HEK293 (cell line): ENCODE measurements around the gene CADPS.

Experiments used
- CTCF ChIA-PET: fragments of 350-600 bp; formaldehyde crosslinking; extraction: SDS; loops from one replicate; lab custom pipeline; 2021; ENCODE audit warnings: antibody characterized with exemption; lab: Yijun Ruan, JAX
- POLR2A ChIA-PET: fragments of 300-600 bp; formaldehyde crosslinking; extraction: SDS; loops from one replicate; lab custom pipeline; 2020; ENCODE audit warnings: antibody characterized with exemption, inconsistent platforms; lab: Yijun Ruan, JAX
- H3K27ac ChIP-seq: fragments of 200-500 bp; sonication (Bioruptor generic); 2 replicates; pipeline ENCODE4 v1.5.1; 2014; ENCODE audit warnings: low read depth, low read length, control low read depth, inconsistent platforms; ENCODE audit errors: extremely low read depth
- H3K36me3 ChIP-seq, 2 experiments: fragments of 200-500 bp in 1 of 2; sonication (Bioruptor generic) in 1 of 2; 1 replicate in 1 of 2; 2 replicates in 1 of 2; pipeline ENCODE4 v1.5.1; 2014 to 2017; ENCODE audit warnings: inconsistent platforms in 2 of 2, low read length in 2 of 2; ENCODE audit not compliant: control insufficient read depth in 2 of 2, insufficient read depth in 1 of 2
- H3K4me1 ChIP-seq: fragments of 200-500 bp; sonication (Bioruptor generic); 2 replicates; pipeline ENCODE4 v1.5.1; 2014; ENCODE audit warnings: mild to moderate bottlenecking, low read length, inconsistent platforms; ENCODE audit not compliant: control insufficient read depth, insufficient read depth
- H3K4me3 ChIP-seq: 2 replicates; pipeline ENCODE4 v1.5.1; 2011; ENCODE audit warnings: low read depth, mild to moderate bottlenecking, control low read depth, low read length, moderate library complexity
- H3K9me3 ChIP-seq: fragments of 200-500 bp; sonication (Bioruptor generic); 2 replicates; pipeline ENCODE4 v1.5.1; 2014; ENCODE audit warnings: low read depth, low read length, inconsistent platforms; ENCODE audit not compliant: control insufficient read depth, insufficient read depth
- GLIS1 ChIP-seq: fragments of 450-650 bp; formaldehyde crosslinking; IDR thresholded peaks from 2 replicates; pipeline ENCODE4 v1.5.1; 2016; ENCODE audit warnings: missing biosample characterization, missing genetic modification characterization
- HOXA7 ChIP-seq: sonication (generic); formaldehyde crosslinking; IDR thresholded peaks from 2 replicates; pipeline ENCODE4 v1.8.1; 2022; ENCODE audit warnings: missing genetic modification reagents, borderline replicate concordance
- SCRT2 ChIP-seq: fragments of 450-650 bp; formaldehyde crosslinking; IDR thresholded peaks from 2 replicates; pipeline ENCODE4 v1.5.1; 2016; ENCODE audit warnings: missing biosample characterization, missing genetic modification characterization
- SP7 ChIP-seq: fragments of 450-650 bp; formaldehyde crosslinking; IDR thresholded peaks from 2 replicates; pipeline ENCODE4 v1.5.1; 2016; ENCODE audit warnings: missing biosample characterization, missing genetic modification characterization
- ZBTB20 ChIP-seq: fragments of 450-650 bp; formaldehyde crosslinking; IDR thresholded peaks from 2 replicates; pipeline ENCODE4 v1.5.1; 2016; ENCODE audit warnings: missing biosample characterization, missing genetic modification characterization
- ZNF221 ChIP-seq: fragments of 450-650 bp; formaldehyde crosslinking; IDR thresholded peaks from 2 replicates; pipeline ENCODE4 v1.5.1; 2017; ENCODE audit warnings: missing biosample characterization, missing genetic modification characterization, borderline replicate concordance
- ZNF391 ChIP-seq: fragments of 450-650 bp; formaldehyde crosslinking; IDR thresholded peaks from 2 replicates; pipeline ENCODE4 v1.5.1; 2016; ENCODE audit warnings: low read depth, missing biosample characterization, missing genetic modification characterization, borderline replicate concordance
- ZNF521 ChIP-seq: fragments of 450-650 bp; formaldehyde crosslinking; IDR thresholded peaks from 2 replicates; pipeline ENCODE4 v1.5.1; 2017; ENCODE audit warnings: missing biosample characterization, mild to moderate bottlenecking, missing genetic modification characterization
- ZNF571 ChIP-seq: fragments of 450-650 bp; formaldehyde crosslinking; IDR thresholded peaks from 2 replicates; pipeline ENCODE4 v1.5.0; 2017; ENCODE audit warnings: missing biosample characterization, missing genetic modification characterization
- ZNF585B ChIP-seq: fragments of 450-650 bp; formaldehyde crosslinking; IDR thresholded peaks from 2 replicates; pipeline ENCODE4 v1.5.1; 2016; ENCODE audit warnings: missing biosample characterization, missing genetic modification characterization
- ZNF596 ChIP-seq: fragments of 450-650 bp; IDR thresholded peaks from 2 replicates; pipeline ENCODE4 v1.5.0; 2018; ENCODE audit warnings: missing biosample characterization, mild to moderate bottlenecking, missing genetic modification characterization, moderate library complexity
- ZNF76 ChIP-seq: fragments of 450-650 bp; formaldehyde crosslinking; IDR thresholded peaks from 2 replicates; pipeline ENCODE4; 2016; ENCODE audit warnings: low read depth, missing biosample characterization, missing genetic modification characterization, borderline replicate concordance
- TF ChIP-seq, protein P1 (sequence below): fragments of 450-650 bp; formaldehyde crosslinking; conservative IDR thresholded peaks from 2 replicates; pipeline ENCODE4 v1.5.1; 2016; ENCODE audit warnings: low read depth, missing biosample characterization, missing genetic modification characterization
- TF ChIP-seq, protein P2 (sequence below): fragments of 450-650 bp; formaldehyde crosslinking; IDR thresholded peaks from 2 replicates; pipeline ENCODE4 v1.5.1; 2016; ENCODE audit warnings: missing biosample characterization, missing genetic modification characterization
- TF ChIP-seq, protein P3 (sequence below): fragments of 450-650 bp; formaldehyde crosslinking; IDR thresholded peaks from 2 replicates; pipeline ENCODE4 v1.5.1; 2016; ENCODE audit warnings: missing biosample characterization, missing genetic modification characterization
- TF ChIP-seq, protein P4 (sequence below): fragments of 450-650 bp; IDR thresholded peaks from 2 replicates; pipeline ENCODE4 v1.5.1; 2018; ENCODE audit warnings: missing biosample characterization, missing genetic modification characterization

The CADPS gene

DNA sequence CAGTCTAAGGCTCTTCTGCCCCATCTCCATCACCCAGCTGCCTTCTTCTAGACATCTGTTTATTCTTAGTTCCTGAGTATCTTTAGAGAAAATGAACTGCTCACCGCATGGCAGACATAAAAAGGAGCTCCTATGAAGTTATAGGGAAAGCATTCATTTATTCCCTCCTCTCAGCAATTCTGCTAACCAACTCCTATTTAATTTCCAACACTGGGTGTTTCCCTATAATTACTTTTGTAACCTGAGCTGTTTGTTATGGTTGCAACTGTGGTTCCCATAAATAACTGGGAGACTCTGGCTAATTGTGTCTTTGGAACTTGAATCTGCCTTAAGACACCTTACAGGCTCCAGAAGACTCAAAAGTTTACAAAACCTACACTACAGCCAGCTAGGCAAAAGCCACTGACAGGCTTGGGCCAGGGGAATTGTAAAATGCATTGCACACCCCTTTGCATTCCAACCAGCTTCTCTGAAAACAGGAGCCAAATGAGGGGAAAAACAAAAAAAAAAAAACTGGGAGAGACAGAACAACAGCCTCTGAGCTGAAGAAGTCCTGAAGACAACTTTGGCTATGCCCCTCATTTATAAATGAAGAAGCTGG lies 270.4 kb downstream of the CADPS start:
- POLR2A ChIA-PET, result interaction anchor here (0.6 kb wide), 1 partner anchor 595 kb away, joined by 3 read pairs; no protein-coding TSS in a partner anchor

DNA sequence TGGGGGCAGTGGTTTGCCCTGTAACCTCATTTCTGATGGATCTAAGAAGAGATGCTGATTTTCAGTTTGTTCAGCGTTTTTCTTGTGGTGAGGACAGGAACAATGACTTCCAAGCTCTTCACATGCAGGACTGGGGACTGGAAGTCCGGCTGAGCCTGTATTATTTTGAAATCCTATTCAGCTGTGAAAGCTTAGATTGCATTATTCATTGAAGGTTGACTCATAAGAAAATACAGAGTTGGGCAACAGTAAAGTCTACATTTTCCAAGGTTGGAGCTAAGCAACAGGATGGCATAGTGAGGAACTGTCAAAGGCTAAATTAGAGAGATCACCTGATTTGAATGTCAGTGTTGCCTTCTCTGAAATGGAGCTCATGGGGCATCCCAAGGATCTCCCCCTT lies 270.9 kb downstream of the CADPS start:
- ChIA-PET CTCF (interaction anchor here (1.1 to 1.2 kb wide), 3 partner anchors 19 to 403 kb away, joined by 3 to 5 read pairs (median 4); no protein-coding TSS in a partner anchor), POLR2A (interaction anchor here (0.6 kb wide), 1 partner anchor 595 kb away, joined by 3 read pairs; no protein-coding TSS in a partner anchor)
- Histone ChIP-seq H3K4me1 (peaks cover 2% of the 10 kb centered on the region; the same call in 1 of the 2 replicates), H3K36me3 (no peaks in the 10 kb centered on the region), H3K9me3 (no peaks in the 10 kb centered on the region), H3K27ac (no peak overlapping the region), H3K4me3 (no peak overlapping the region)
- TF ChIP-seq SCRT2, result peak; percentile 74; the same call in 1 of the 2 replicates
- peak; percentile 62; the same call in 1 of the 2 replicates for TF ChIP-seq ZBTB20 (tag by site-specific recombination)
- TF ChIP-seq ZNF391 (tag by site-specific recombination), result no peak

More for the DNA sequence above, 270.4 kb downstream of the CADPS start:
- no peaks in the 10 kb centered on the region for H3K36me3 ChIP-seq
- TF ChIP-seq, protein P1, sequence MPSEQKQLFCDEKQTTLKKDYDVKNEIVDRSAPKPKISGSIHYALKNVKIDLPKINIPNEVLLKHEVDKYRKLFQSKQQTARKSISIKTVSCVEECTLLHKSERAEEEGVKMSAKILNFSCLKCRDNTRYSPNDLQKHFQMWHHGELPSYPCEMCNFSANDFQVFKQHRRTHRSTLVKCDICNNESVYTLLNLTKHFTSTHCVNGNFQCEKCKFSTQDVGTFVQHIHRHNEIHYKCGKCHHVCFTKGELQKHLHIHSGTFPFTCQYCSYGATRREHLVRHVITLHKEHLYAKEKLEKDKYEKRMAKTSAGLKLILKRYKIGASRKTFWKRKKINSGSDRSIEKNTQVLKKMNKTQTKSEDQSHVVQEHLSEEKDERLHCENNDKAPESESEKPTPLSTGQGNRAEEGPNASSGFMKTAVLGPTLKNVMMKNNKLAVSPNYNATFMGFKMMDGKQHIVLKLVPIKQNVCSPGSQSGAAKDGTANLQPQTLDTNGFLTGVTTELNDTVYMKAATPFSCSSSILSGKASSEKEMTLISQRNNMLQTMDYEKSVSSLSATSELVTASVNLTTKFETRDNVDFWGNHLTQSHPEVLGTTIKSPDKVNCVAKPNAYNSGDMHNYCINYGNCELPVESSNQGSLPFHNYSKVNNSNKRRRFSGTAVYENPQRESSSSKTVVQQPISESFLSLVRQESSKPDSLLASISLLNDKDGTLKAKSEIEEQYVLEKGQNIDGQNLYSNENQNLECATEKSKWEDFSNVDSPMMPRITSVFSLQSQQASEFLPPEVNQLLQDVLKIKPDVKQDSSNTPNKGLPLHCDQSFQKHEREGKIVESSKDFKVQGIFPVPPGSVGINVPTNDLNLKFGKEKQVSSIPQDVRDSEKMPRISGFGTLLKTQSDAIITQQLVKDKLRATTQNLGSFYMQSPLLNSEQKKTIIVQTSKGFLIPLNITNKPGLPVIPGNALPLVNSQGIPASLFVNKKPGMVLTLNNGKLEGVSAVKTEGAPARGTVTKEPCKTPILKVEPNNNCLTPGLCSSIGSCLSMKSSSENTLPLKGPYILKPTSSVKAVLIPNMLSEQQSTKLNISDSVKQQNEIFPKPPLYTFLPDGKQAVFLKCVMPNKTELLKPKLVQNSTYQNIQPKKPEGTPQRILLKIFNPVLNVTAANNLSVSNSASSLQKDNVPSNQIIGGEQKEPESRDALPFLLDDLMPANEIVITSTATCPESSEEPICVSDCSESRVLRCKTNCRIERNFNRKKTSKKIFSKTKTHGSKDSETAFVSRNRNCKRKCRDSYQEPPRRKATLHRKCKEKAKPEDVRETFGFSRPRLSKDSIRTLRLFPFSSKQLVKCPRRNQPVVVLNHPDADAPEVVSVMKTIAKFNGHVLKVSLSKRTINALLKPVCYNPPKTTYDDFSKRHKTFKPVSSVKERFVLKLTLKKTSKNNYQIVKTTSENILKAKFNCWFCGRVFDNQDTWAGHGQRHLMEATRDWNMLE (tag by site-specific recombination), result no peak
- TF ChIP-seq GLIS1 (tag by site-specific recombination), result 0 out of 2 replicates have a peak, but pooled peaks have one; percentile 10
- no peak for TF ChIP-seq HOXA7 (CRISPR knock-in tag)
- peak; percentile 96 for TF ChIP-seq SP7 (tag by site-specific recombination)
- no peak overlapping the region for H3K4me3 ChIP-seq
- no peaks in the 10 kb centered on the region for H3K9me3 ChIP-seq
- CTCF ChIA-PET, result interaction anchor here (1.1 to 1.2 kb wide), 3 partner anchors 18 to 403 kb away, joined by 3 to 5 read pairs (median 4); no protein-coding TSS in a partner anchor
- H3K4me1 ChIP-seq, result peaks cover 2% of the 10 kb centered on the region; the same call in 1 of the 2 replicates
- no peak overlapping the region for H3K27ac ChIP-seq

DNA sequence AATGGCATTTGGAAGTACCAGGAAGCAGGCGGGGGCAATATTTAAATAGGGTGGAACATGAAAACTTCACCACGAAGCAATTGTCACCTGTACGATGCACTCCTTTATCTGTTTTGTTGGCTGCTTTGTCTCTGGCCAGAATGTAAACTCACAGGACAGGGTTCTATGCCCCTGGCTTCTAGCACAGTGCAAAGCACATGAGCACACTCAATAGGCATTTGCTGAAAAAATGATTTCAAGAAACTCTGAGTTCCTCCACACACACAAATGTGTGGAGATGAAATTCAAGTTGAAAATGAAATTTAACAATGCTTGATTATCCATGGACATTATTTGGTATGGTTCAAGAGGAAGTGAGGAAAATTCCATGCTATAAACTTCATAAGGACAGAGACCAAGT lies 272.2 kb downstream of the CADPS start:
- ChIA-PET POLR2A (no interaction called here), CTCF (interaction anchor here (0.6 kb wide), 1 partner anchor 629 kb away, joined by 3 read pairs; no protein-coding TSS in a partner anchor)
- TF ChIP-seq ZNF391 (tag by site-specific recombination) (no peak), ZNF521 (tag by site-specific recombination) (no peak), ZNF221 (no peak), ZNF596 (tag by site-specific recombination) (no peak), ZNF76 (tag by site-specific recombination) (no peak), ZNF585B (tag by site-specific recombination) (no peak), ZNF571 (tag by site-specific recombination) (no peak)
- TF ChIP-seq, protein P2, sequence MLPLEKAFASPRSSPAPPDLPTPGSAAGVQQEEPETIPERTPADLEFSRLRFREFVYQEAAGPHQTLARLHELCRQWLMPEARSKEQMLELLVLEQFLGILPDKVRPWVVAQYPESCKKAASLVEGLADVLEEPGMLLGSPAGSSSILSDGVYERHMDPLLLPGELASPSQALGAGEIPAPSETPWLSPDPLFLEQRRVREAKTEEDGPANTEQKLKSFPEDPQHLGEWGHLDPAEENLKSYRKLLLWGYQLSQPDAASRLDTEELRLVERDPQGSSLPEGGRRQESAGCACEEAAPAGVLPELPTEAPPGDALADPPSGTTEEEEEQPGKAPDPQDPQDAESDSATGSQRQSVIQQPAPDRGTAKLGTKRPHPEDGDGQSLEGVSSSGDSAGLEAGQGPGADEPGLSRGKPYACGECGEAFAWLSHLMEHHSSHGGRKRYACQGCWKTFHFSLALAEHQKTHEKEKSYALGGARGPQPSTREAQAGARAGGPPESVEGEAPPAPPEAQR (tag by site-specific recombination), result no peak
- TF ChIP-seq, protein P3, sequence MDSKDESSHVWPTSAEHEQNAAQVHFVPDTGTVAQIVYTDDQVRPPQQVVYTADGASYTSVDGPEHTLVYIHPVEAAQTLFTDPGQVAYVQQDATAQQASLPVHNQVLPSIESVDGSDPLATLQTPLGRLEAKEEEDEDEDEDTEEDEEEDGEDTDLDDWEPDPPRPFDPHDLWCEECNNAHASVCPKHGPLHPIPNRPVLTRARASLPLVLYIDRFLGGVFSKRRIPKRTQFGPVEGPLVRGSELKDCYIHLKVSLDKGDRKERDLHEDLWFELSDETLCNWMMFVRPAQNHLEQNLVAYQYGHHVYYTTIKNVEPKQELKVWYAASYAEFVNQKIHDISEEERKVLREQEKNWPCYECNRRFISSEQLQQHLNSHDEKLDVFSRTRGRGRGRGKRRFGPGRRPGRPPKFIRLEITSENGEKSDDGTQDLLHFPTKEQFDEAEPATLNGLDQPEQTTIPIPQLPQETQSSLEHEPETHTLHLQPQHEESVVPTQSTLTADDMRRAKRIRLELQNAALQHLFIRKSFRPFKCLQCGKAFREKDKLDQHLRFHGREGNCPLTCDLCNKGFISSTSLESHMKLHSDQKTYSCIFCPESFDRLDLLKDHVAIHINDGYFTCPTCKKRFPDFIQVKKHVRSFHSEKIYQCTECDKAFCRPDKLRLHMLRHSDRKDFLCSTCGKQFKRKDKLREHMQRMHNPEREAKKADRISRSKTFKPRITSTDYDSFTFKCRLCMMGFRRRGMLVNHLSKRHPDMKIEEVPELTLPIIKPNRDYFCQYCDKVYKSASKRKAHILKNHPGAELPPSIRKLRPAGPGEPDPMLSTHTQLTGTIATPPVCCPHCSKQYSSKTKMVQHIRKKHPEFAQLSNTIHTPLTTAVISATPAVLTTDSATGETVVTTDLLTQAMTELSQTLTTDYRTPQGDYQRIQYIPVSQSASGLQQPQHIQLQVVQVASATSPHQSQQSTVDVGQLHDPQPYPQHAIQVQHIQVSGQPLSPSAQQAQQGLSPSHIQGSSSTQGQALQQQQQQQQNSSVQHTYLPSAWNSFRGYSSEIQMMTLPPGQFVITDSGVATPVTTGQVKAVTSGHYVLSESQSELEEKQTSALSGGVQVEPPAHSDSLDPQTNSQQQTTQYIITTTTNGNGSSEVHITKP (tag by site-specific recombination), result no peak
- TF ChIP-seq, protein P4, sequence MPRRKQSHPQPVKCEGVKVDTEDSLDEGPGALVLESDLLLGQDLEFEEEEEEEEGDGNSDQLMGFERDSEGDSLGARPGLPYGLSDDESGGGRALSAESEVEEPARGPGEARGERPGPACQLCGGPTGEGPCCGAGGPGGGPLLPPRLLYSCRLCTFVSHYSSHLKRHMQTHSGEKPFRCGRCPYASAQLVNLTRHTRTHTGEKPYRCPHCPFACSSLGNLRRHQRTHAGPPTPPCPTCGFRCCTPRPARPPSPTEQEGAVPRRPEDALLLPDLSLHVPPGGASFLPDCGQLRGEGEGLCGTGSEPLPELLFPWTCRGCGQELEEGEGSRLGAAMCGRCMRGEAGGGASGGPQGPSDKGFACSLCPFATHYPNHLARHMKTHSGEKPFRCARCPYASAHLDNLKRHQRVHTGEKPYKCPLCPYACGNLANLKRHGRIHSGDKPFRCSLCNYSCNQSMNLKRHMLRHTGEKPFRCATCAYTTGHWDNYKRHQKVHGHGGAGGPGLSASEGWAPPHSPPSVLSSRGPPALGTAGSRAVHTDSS, result no peak
- H3K27ac ChIP-seq, result no peak overlapping the region
- no peak overlapping the region for H3K4me3 ChIP-seq
- H3K4me1 ChIP-seq, result peaks cover 2% of the 10 kb centered on the region; the same call in 1 of the 2 replicates
- H3K9me3 ChIP-seq, result no peaks in the 10 kb centered on the region
- no peaks in the 10 kb centered on the region for H3K36me3 ChIP-seq
